ENCODE measurements around the gene ATP11A. TPM values are rescaled to one million over a fixed set of nuclear protein-coding genes. Genes with fewer than 3 reads are reported as not detected.

The ATP11A gene
- total and polyA plus RNA-seq, 2 experiments from 2014 or later, result 12.3 to 52.6 TPM

- no peak for TF ChIP-seq ZNF462 (CRISPR knock-in tag; IDR thresholded peaks at IDR 0.05)
- no peak for TF ChIP-seq CREB1 (CRISPR knock-in tag; IDR thresholded peaks at IDR 0.05; ENCODE audit: low read depth)
Observed at GRCh38 chr13:112664501-112665203, 25.2 kb upstream of the ATP11A start (continued).

- peaks cover 5% of the 10 kb centered on the region for H3K27me3 Mint-ChIP-seq (ENCODE audit: insufficient read depth, low read depth, poor library complexity)
- Histone ChIP-seq H3F3A (replicated peaks; ENCODE audit: low read depth) (no peaks in the 10 kb centered on the region; the same call in 1 of the 2 replicates), H3K36me3 (ENCODE audit: insufficient read depth) (no peaks in the 10 kb centered on the region), H4K20me1 (replicated peaks; ENCODE audit: insufficient read depth) (no peaks in the 10 kb centered on the region), H3K4me3 (no peak overlapping the region), H3K9me2 (ENCODE audit: insufficient read depth) (no peaks in the 10 kb centered on the region), H3K4me2 (no peak overlapping the region), H3K27me3 (ENCODE audit: insufficient read depth) (no peaks in the 10 kb centered on the region), H3K4me1 (ENCODE audit: insufficient read depth) (peaks cover 3% of the 10 kb centered on the region; the same call in 1 of the 2 replicates), H3K79me2 (replicated peaks; ENCODE audit: insufficient read depth) (no peaks in the 10 kb centered on the region), H3K27ac (ENCODE audit: low read depth) (no peak overlapping the region), H2AFZ (0 out of 2 replicates have a peak overlapping the region, but pooled peaks have one; percentile 12)
- no peaks in the 10 kb centered on the region for H3K36me3 Mint-ChIP-seq (ENCODE audit: low read depth)
- no peak overlapping the region for H3K27ac Mint-ChIP-seq
- H3K9me3 Mint-ChIP-seq, result no peaks in the 10 kb centered on the region
- TF ChIP-seq ZNF331 (CRISPR knock-in tag; IDR thresholded peaks at IDR 0.05; ENCODE audit: low read depth) (no peak), STAT1 (IDR thresholded peaks at IDR 0.05; ENCODE audit: unreplicated experiment) (no peak), CTCF (conservative IDR thresholded peaks at IDR 0.05; ENCODE audit: low read depth in 2 of 2) (no peak), POLR2AphosphoS5 (IDR thresholded peaks at IDR 0.05; ENCODE audit: low read depth) (no peak), REST (IDR thresholded peaks at IDR 0.05; ENCODE audit: unreplicated experiment) (no peak), EZH2phosphoT487 (IDR thresholded peaks at IDR 0.05; ENCODE audit: unreplicated experiment) (no peak)
- peak; percentile 65 for ATAC-seq
- peaks cover 16% of the 10 kb centered on the region for H3K4me1 Mint-ChIP-seq
- H3K4me3 Mint-ChIP-seq, result no peak overlapping the region
- DNase-seq (ENCODE audit: low spot score), result no peak
Observed at GRCh38 chr13:112668924-112669323, 20.9 kb upstream of the ATP11A start.

All from GM23338 (cell line).